ENCODE measurements around the gene TARS3. TPM values are rescaled to one million over a fixed set of nuclear protein-coding genes. Genes with fewer than 3 reads are reported as not detected.

TARS3 gene
- total RNA-seq, 4 donors from 2014 or later: 6.2 to 11.3 (median 9.6) TPM

DNA sequence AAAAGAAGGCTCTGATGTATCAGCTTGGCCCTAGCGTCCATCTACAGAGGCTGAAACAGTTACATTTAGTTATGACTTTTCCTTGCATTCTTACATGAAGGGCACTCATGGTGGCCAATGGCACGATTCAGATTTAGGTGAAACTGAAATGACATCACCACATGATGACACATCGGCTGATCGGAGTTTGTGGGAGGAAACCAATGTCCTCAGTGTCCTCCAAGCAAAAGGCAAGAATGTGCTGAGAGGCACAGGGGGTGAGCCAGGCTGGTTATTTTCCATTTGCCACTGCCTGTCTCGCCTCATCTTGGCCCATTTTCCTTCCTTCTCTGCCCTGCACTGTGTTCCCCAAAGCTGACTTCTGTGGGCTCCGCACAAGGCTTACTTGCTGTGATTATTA lies 34.4 kb downstream of the TARS3 start:
- no peak for DNase-seq (ENCODE audit: low spot score in 2 of 2)
- intact Hi-C loops (cut with DNase I; ENCODE audit: low total_unique reads): no loop called here
- 94 to 95% methylated on average over 6 of the region's 6 CpGs for WGBS, 2 donors
- no peak for TF ChIP-seq POLR2A (IDR thresholded peaks at IDR 0.05)
- TF ChIP-seq, protein P1, sequence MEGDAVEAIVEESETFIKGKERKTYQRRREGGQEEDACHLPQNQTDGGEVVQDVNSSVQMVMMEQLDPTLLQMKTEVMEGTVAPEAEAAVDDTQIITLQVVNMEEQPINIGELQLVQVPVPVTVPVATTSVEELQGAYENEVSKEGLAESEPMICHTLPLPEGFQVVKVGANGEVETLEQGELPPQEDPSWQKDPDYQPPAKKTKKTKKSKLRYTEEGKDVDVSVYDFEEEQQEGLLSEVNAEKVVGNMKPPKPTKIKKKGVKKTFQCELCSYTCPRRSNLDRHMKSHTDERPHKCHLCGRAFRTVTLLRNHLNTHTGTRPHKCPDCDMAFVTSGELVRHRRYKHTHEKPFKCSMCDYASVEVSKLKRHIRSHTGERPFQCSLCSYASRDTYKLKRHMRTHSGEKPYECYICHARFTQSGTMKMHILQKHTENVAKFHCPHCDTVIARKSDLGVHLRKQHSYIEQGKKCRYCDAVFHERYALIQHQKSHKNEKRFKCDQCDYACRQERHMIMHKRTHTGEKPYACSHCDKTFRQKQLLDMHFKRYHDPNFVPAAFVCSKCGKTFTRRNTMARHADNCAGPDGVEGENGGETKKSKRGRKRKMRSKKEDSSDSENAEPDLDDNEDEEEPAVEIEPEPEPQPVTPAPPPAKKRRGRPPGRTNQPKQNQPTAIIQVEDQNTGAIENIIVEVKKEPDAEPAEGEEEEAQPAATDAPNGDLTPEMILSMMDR (IDR thresholded peaks at IDR 0.05): no peak
- H3K4me3 ChIP-seq (ENCODE audit: low read depth, poor library complexity, severe bottlenecking): no peak overlapping the region

DNA sequence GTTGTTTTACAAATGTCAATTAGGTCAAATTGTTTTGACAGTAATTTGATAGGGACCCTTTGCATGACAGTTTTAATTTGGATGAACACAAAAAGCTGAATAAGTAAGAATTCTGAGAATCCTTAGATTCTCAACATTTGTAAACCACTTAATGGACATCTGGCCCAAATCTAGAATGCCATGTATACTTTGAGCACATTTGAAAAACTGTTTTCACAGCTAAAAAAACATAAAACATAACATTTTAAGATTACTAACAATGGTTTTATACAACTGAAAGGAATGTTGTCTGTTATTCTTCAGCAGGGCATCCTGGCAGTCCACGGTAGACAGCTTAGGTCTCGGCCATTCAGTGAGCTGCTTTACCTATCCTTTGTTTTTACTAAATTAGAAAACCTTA lies 37.6 kb downstream of the TARS3 start:
- 89 to 91% methylated on average over 2 of the region's 2 CpGs for WGBS, 2 donors
- no peak overlapping the region for H3K4me3 ChIP-seq (ENCODE audit: low read depth, poor library complexity, severe bottlenecking)
- intact Hi-C loops (cut with DNase I; ENCODE audit: low total_unique reads): no loop called here
- no peak for DNase-seq (ENCODE audit: low spot score in 2 of 2)
- TF ChIP-seq, protein P1 (IDR thresholded peaks at IDR 0.05): no peak
- TF ChIP-seq POLR2A (IDR thresholded peaks at IDR 0.05): no peak

DNA sequence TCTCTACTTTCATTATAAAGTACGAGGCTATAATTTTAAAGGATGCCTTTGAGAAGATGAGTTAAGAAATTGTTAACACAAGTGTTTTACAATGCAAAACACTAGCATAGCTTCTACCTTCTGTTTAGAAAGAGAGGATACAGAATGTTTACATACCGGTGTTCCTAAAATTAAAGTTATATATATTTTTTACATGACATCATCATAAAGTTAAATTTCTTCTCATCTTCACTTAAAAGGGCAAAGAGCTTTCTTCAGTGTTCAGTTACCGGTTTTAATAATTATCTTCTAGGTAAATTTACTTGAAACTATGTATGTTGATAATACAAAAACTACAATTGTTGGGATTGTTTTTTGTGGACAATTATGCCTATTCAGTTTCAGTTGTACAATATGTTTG lies 39.4 kb downstream of the TARS3 start:
- 93 to 99% methylated on average over 3 of the region's 3 CpGs for WGBS, 2 donors
- TF ChIP-seq POLR2A (IDR thresholded peaks at IDR 0.05): no peak
- TF ChIP-seq, protein P1 (IDR thresholded peaks at IDR 0.05): no peak

DNA sequence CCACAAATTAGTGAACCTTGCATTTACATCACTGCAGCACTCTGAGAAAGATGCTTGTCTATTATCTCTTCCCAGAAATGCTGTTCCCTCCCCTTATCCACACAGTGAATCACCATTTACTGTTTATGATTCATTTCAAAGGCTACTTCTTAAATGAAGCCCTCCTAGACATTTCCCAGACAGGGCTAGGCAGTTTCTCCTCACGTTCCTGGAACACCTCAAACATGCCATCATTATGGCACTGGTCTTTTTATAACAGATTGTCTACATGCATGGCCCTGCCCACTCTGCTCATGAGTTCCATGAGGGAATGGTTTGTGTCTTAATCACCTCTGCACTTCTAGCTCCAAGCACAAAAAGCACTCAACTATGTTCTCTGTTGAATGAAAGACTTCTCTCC lies 39.9 kb downstream of the TARS3 start:
- H3K4me3 ChIP-seq (ENCODE audit: low read depth, poor library complexity, severe bottlenecking): no peak overlapping the region
- TF ChIP-seq, protein P1 (IDR thresholded peaks at IDR 0.05): no peak
- no peak for TF ChIP-seq POLR2A (IDR thresholded peaks at IDR 0.05)
- no peak for DNase-seq (ENCODE audit: low spot score in 2 of 2)
- 50 to 71% methylated on average over 1 of the region's 1 CpG for WGBS, 2 donors
- intact Hi-C loops (cut with DNase I; ENCODE audit: low total_unique reads): no loop called here

More for the DNA sequence above, 39.4 kb downstream of the TARS3 start:
- H3K4me3 ChIP-seq (ENCODE audit: low read depth, poor library complexity, severe bottlenecking): no peak overlapping the region
- DNase-seq (ENCODE audit: low spot score in 2 of 2): no peak
- intact Hi-C loops (cut with DNase I; ENCODE audit: low total_unique reads): no loop called here

DNA sequence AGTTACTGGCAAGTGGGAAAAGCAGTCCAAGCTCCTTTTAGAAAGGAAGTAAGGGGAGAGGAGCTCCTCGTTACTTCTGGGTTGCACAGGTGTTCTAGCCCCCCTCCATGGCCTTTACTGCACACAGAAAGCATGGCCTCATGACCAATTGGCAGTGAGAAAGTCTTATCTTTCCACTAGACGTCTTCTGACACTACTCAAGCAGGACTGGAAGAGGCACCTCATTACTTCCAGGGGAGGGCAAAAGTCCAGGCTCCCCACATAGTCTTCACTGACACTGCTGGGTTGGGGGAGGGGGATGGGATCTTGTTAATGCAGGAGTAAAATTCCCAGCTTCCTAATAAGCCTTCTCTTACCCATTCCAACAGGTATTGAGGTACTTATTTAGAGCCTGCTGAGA lies 44.5 kb downstream of the TARS3 start:
- DNase-seq (ENCODE audit: low spot score in 2 of 2): no peak
- WGBS, 2 donors: 88% methylated on average over 2 of the region's 2 CpGs
- intact Hi-C loops (cut with DNase I; ENCODE audit: low total_unique reads): no loop called here
- TF ChIP-seq POLR2A (IDR thresholded peaks at IDR 0.05): no peak
- no peak overlapping the region for H3K4me3 ChIP-seq (ENCODE audit: low read depth, poor library complexity, severe bottlenecking)

DNA sequence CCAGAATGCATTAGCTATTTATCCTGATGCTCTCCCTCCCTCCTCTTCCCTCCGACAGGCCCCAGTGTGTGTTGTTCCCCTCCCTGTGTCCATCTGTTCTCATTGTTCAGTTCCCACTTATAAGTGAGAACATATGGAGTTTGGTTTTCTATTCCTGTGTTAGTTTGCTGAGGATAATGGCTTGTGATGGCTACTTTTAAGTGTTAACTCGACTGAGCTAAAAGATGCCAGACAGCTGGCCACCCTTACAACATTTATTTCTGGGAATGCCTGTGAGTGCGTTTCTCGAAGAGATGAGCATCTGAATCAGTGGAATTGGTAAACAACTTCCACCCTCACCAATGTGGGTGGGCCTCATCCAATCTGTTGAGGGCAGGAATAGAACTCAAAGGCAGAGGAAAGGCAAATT lies 47.3 kb downstream of the TARS3 start:
- no peak for DNase-seq (ENCODE audit: low spot score in 2 of 2)
- intact Hi-C loops (cut with DNase I; ENCODE audit: low total_unique reads): no loop called here
- TF ChIP-seq POLR2A (IDR thresholded peaks at IDR 0.05): no peak
- TF ChIP-seq, protein P1 (IDR thresholded peaks at IDR 0.05): no peak
- 66 to 76% methylated on average over 4 of the region's 4 CpGs for WGBS, 2 donors
- H3K4me3 ChIP-seq (ENCODE audit: low read depth, poor library complexity, severe bottlenecking): no peak overlapping the region
